H1 (cell line): ENCODE results near the gene IRAK3. TPM values are rescaled to one million over a fixed set of nuclear protein-coding genes. Genes with fewer than 3 reads are reported as not detected.

ENCODE experiments used
- CTCF ChIA-PET: fragments of 300-600 bp; sonication (Branson Sonifier 250); formaldehyde crosslinking; loops from one replicate; lab custom pipeline; 2021; ENCODE audit not compliant: partially characterized antibody; lab: Charles Lee
- POLR2A ChIA-PET: fragments of 300-600 bp; sonication (Branson Sonifier 250); formaldehyde crosslinking; loops from one replicate; lab custom pipeline; 2021; ENCODE audit warnings: inconsistent platforms; ENCODE audit not compliant: partially characterized antibody; lab: Charles Lee
- DNase-seq, 2 experiments: peaks; one replicate each; pipeline versions ENCODE4 v3.0.0 to v3.0.0-alpha.2; 2010 to 2022; ENCODE audit warnings: low spot score in 2 of 2, low read depth in 1 of 2, mixed read lengths in 1 of 2
- FAIRE-seq: peaks from 2 replicates; lab custom pipeline; 2011; peaks lifted over from hg19 to GRCh38; lab: Jason Lieb, UNC
- H2AFZ ChIP-seq: 2 replicates; pipeline ENCODE4 v1.8.1; 2012; ENCODE audit warnings: low read length, inconsistent platforms
- H2AK5ac ChIP-seq: 2 replicates; pipeline ENCODE4 v1.6.1; 2013; ENCODE audit warnings: low read depth, low read length
- H2BK120ac ChIP-seq: replicated peaks from 2 replicates; pipeline ENCODE3; 2013; ENCODE audit warnings: low read depth, low read length, inconsistent platforms
- H2BK12ac ChIP-seq: 2 replicates; pipeline ENCODE4 v1.6.1; 2013; ENCODE audit warnings: low read depth, low read length
- H2BK15ac ChIP-seq: 2 replicates; pipeline ENCODE4 v1.6.1; 2013; ENCODE audit warnings: low read length
- H2BK20ac ChIP-seq: 2 replicates; pipeline ENCODE4 v1.6.1; 2013; ENCODE audit warnings: low read length
- H2BK5ac ChIP-seq: 2 replicates; pipeline ENCODE4 v1.6.1; 2013; ENCODE audit warnings: low read depth, low read length
- H3K14ac ChIP-seq: 2 replicates; pipeline ENCODE4 v1.6.1; 2013; ENCODE audit warnings: inconsistent platforms; ENCODE audit not compliant: insufficient read length
- H3K18ac ChIP-seq: 2 replicates; pipeline ENCODE4 v1.6.1; 2013; ENCODE audit warnings: low read length; ENCODE audit errors: extremely low read depth
- H3K23ac ChIP-seq: 2 replicates; pipeline ENCODE4 v1.6.1; 2013; ENCODE audit warnings: inconsistent platforms; ENCODE audit not compliant: insufficient read length
- H3K23me2 ChIP-seq: 2 replicates; pipeline ENCODE4 v1.6.1; 2013; ENCODE audit warnings: low read depth, low read length
- H3K27ac ChIP-seq: 2 replicates; pipeline ENCODE4 v1.6.1; 2011; ENCODE audit warnings: low read depth, low read length, inconsistent platforms
- H3K27me3 ChIP-seq, 4 experiments: replicated peaks in 1 of 4; 1 replicate in 1 of 4; 2 replicates in 3 of 4; pipeline versions ENCODE4 v1.6.1 to v1.8.1; 2011 to 2013; ENCODE audit warnings: low read length in 3 of 4, mild to moderate bottlenecking in 3 of 4, inconsistent platforms in 2 of 4, mixed read lengths in 2 of 4, moderate library complexity in 1 of 4; ENCODE audit not compliant: control insufficient read depth in 3 of 4, insufficient read depth in 3 of 4; ENCODE audit errors: extremely low read depth in 1 of 4
- H3K36me3 ChIP-seq, 4 experiments: 2 replicates each; pipeline versions ENCODE4 v1.6.1 to v1.8.1; 2011 to 2013; ENCODE audit warnings: mild to moderate bottlenecking in 4 of 4, low read length in 3 of 4, moderate library complexity in 2 of 4, control low read depth in 1 of 4, inconsistent platforms in 1 of 4; ENCODE audit not compliant: insufficient read depth in 4 of 4, control insufficient read depth in 2 of 4
- H3K4ac ChIP-seq: replicated peaks from 2 replicates; pipeline ENCODE3; 2013; ENCODE audit warnings: low read length, low read depth, mixed read lengths, inconsistent platforms; ENCODE audit not compliant: insufficient read length
- H3K4me1 ChIP-seq, 4 experiments: replicated peaks in 1 of 4; 1 replicate in 1 of 4; 2 replicates in 3 of 4; pipeline versions ENCODE4 v1.6.1 to v1.8.1; 2011 to 2013; ENCODE audit warnings: low read length in 3 of 4, inconsistent platforms in 2 of 4, mixed read lengths in 1 of 4; ENCODE audit not compliant: insufficient read depth in 4 of 4, control insufficient read depth in 3 of 4
- H3K4me2 ChIP-seq, 2 experiments: 2 replicates each; pipeline versions ENCODE4 v1.6.1 to v1.8.1; 2011 to 2013; ENCODE audit warnings: low read depth in 2 of 2, low read length in 2 of 2, control low read depth in 1 of 2, inconsistent platforms in 1 of 2, mild to moderate bottlenecking in 1 of 2; ENCODE audit not compliant: insufficient read depth in 1 of 2
- H3K4me3 ChIP-seq, 4 experiments: fragments of 200-600, 300-600 bp in 1 of 4; sonication (generic), shearing (Covaris generic), sonication (Bioruptor Twin) in 1 of 4; 2 replicates each; pipeline versions ENCODE4 v1.5.1 to v1.8.1; 2011 to 2016; ENCODE audit warnings: low read length in 4 of 4, low read depth in 3 of 4, control low read depth in 2 of 4, inconsistent platforms in 2 of 4, mild to moderate bottlenecking in 2 of 4, mixed read lengths in 1 of 4, moderate library complexity in 1 of 4; ENCODE audit not compliant: insufficient read depth in 2 of 4; ENCODE audit errors: extremely low read depth in 1 of 4
- H3K56ac ChIP-seq: replicated peaks from 2 replicates; pipeline ENCODE3; 2013; ENCODE audit warnings: low read depth, mild to moderate bottlenecking, mixed read lengths, low read length, inconsistent platforms; ENCODE audit not compliant: insufficient read length
- H3K79me1 ChIP-seq: 2 replicates; pipeline ENCODE4 v1.6.1; 2013; ENCODE audit warnings: low read depth, low read length, control low read depth
- H3K79me2 ChIP-seq, 2 experiments: 2 replicates each; pipeline versions ENCODE4 v1.6.1 to v1.8.1; 2012 to 2013; ENCODE audit warnings: low read length in 2 of 2, mild to moderate bottlenecking in 2 of 2, inconsistent platforms in 1 of 2; ENCODE audit not compliant: insufficient read depth in 2 of 2, control insufficient read depth in 1 of 2
- H3K9ac ChIP-seq, 4 experiments: replicated peaks in 1 of 4; 1 replicate in 1 of 4; 2 replicates in 3 of 4; pipeline versions ENCODE4 v1.6.1 to v1.8.1; 2011 to 2013; ENCODE audit warnings: low read depth in 3 of 4, low read length in 3 of 4, control low read depth in 2 of 4, mild to moderate bottlenecking in 2 of 4, moderate library complexity in 2 of 4, inconsistent platforms in 1 of 4; ENCODE audit errors: extremely low read depth in 1 of 4
- H3K9me3 ChIP-seq, 2 experiments: 2 replicates each; pipeline versions ENCODE4 v1.6.1 to v1.8.1; 2012 to 2013; ENCODE audit warnings: mild to moderate bottlenecking in 2 of 2, moderate library complexity in 2 of 2, control low read depth in 1 of 2, inconsistent platforms in 1 of 2, low read depth in 1 of 2, low read length in 1 of 2, mixed read lengths in 1 of 2; ENCODE audit not compliant: insufficient read depth in 2 of 2
- H4K20me1 ChIP-seq, 2 experiments: replicated peaks in 1 of 2; 2 replicates each; pipeline versions ENCODE3 to v1.8.1; 2011 to 2013; ENCODE audit warnings: inconsistent platforms in 2 of 2, low read length in 2 of 2, mild to moderate bottlenecking in 1 of 2; ENCODE audit not compliant: insufficient read depth in 2 of 2, control insufficient read depth in 1 of 2
- H4K5ac ChIP-seq: 2 replicates; pipeline ENCODE4 v1.6.1; 2013; ENCODE audit warnings: low read length, low read depth, mixed read lengths, inconsistent platforms; ENCODE audit not compliant: insufficient read length
- H4K8ac ChIP-seq: 2 replicates; pipeline ENCODE4 v1.8.0; 2013; ENCODE audit warnings: mild to moderate bottlenecking, moderate library complexity, low read length, inconsistent platforms; ENCODE audit not compliant: insufficient read depth; ENCODE audit errors: extremely low read depth
- H4K91ac ChIP-seq: replicated peaks from 2 replicates; pipeline ENCODE3; 2013; ENCODE audit warnings: low read length, mixed read lengths, inconsistent platforms; ENCODE audit not compliant: insufficient read length
- CHD2 ChIP-seq: IDR thresholded peaks from 2 replicates; pipeline ENCODE4 v1.6.1; 2012; ENCODE audit warnings: low read length, improper control_type of control experiment
- GABPA ChIP-seq: IDR thresholded peaks from 2 replicates; pipeline ENCODE4 v1.6.1; 2011; ENCODE audit warnings: mild to moderate bottlenecking, low read length, moderate library complexity, borderline replicate concordance; ENCODE audit not compliant: insufficient read depth
- KDM4A ChIP-seq: IDR thresholded peaks from one replicate; pipeline ENCODE4 v1.7.1; 2012; ENCODE audit warnings: low read depth, mild to moderate bottlenecking, moderate library complexity, low read length, inconsistent platforms; ENCODE audit not compliant: severe bottlenecking
- MAFK ChIP-seq: IDR thresholded peaks from 2 replicates; pipeline ENCODE4 v1.6.1; 2012; ENCODE audit warnings: low read depth, mild to moderate bottlenecking, improper control_type of control experiment, low read length
- POLR2AphosphoS5 ChIP-seq: IDR thresholded peaks from 2 replicates; pipeline ENCODE4 v1.6.1; 2011; ENCODE audit warnings: low read depth, low read length
- RAD21 ChIP-seq, 2 experiments: IDR thresholded peaks in 1 of 2; conservative IDR thresholded peaks in 1 of 2; 2 replicates each; pipeline ENCODE4 v1.6.1; 2011; ENCODE audit warnings: low read depth in 2 of 2, low read length in 2 of 2, improper control_type of control experiment in 1 of 2, inconsistent platforms in 1 of 2, mild to moderate bottlenecking in 1 of 2, moderate library complexity in 1 of 2
- RFX5 ChIP-seq: IDR thresholded peaks from 2 replicates; pipeline ENCODE4 v1.6.1; 2011; ENCODE audit warnings: low read depth, low read length, improper control_type of control experiment, borderline replicate concordance
- TEAD4 ChIP-seq: IDR thresholded peaks from 2 replicates; pipeline ENCODE4 v1.6.1; 2012; ENCODE audit warnings: low read depth, low read length, inconsistent platforms, mixed read lengths
- WGBS, 2 experiments: shearing (Covaris generic) in 1 of 2; methylation state at CpG; one replicate each; pipeline versions ENCODE4 v1.1.6 to v1.1.7; 2013 to 2015; ENCODE audit warnings: low lambda C conversion rate in 2 of 2, mixed read lengths in 2 of 2, inconsistent platforms in 1 of 2, low coverage in 1 of 2, missing lambda C conversion rate in 1 of 2; ENCODE audit not compliant: insufficient replicate concordance in 2 of 2, insufficient coverage in 1 of 2, insufficient read length in 1 of 2; ENCODE audit errors: extremely low coverage in 1 of 2, missing lambda C conversion rate in 1 of 2; 5-methylcytosine and 5-hydroxymethylcytosine counted together
- polyA plus RNA-seq, 7 experiments: library from polyadenylated mRNA; depleted of rRNA in 3 of 7; stranded (reverse) in 5 of 7; unstranded in 2 of 7; fragments of >200 nt in 5 of 7; fragments of 200-250 nt in 2 of 7; gene quantifications; 1 replicate in 5 of 7; 2 replicates in 1 of 7; 4 replicates in 1 of 7; pipeline versions ENCODE4 v1.2.1 to v1.2.3, GENCODE V29; 2011 to 2013; ENCODE audit warnings: missing spikeins in 2 of 7, mixed read lengths in 2 of 7
- total RNA-seq: library from RNA; stranded (reverse); fragmentation: NEBNext Ultra II Directional; extraction: Animal tissue kit (Norgen Biotek cat#: 25700); gene quantifications from 2 replicates; pipeline ENCODE4 v1.2.1, GENCODE V29; 2021

The IRAK3 gene
- total and polyA plus RNA-seq, 2 of the 8 experiments (the other 6 are each of a cell fraction or from before 2014, with no cell fraction given) = 0.51 to 2.2 TPM

GRCh38 chr12:66302827-66303169 is 113.8 kb downstream of the IRAK3 start:
- DNase-seq (no peak), FAIRE-seq (no peak)
- Histone ChIP-seq H4K5ac (no peak overlapping the region), H2BK15ac (no peak overlapping the region), H3K79me2 (peaks cover 0 to 3% of the 10 kb centered on the region in 2 experiments; a peak in 1 of 4 replicates), H2BK20ac (no peak overlapping the region), H2BK120ac (no peak overlapping the region), H3K23me2 (peaks cover 1% of the 10 kb centered on the region; the same call in 1 of the 2 replicates), H2BK5ac (peak overlapping the region; percentile 98), H3K4me2 (peak overlapping the region; percentile 69 to 89), H3K9ac (peak overlapping the region; percentile 73 to 95 (median 88)), H3K27me3 (no peaks in the 10 kb centered on the region), H3K23ac (no peak overlapping the region), H3K18ac (no peak overlapping the region), H3K4ac (no peak overlapping the region), H3K14ac (no peak overlapping the region), H3K56ac (no peak overlapping the region), H4K8ac (peak overlapping the region; percentile 99), H3K27ac (peak overlapping the region; percentile 81), H3K4me3 (peak overlapping the region; percentile 80 to 96 (median 94)), H3K4me1 (peaks cover 0 to 9% (median 0%) of the 10 kb centered on the region in 4 experiments; a peak in 3 of 7 replicates), H4K91ac (peak overlapping the region; percentile 99), H2AK5ac (no peak overlapping the region), H3K9me3 (no peaks in the 10 kb centered on the region), H2BK12ac (peak overlapping the region; percentile 99; the same call in 1 of the 2 replicates), H2AFZ (peak overlapping the region; percentile 100), H3K36me3 (peaks cover 0 to 15% (median 2%) of the 10 kb centered on the region in 4 experiments; a peak in 3 of 8 replicates), H3K79me1 (no peaks in the 10 kb centered on the region), H4K20me1 (no peaks in the 10 kb centered on the region)
- POLR2A ChIA-PET = interaction anchor here (0.6 to 1.8 kb wide), 7 partner anchors 9 to 966 kb away, joined by 3 to 5 read pairs (median 4); partner anchors contain the start of gene TMBIM4
- CTCF ChIA-PET = interaction anchor here (0.6 to 1.9 kb wide), 7 partner anchors 24 to 1245 kb away, joined by 3 to 8 read pairs (median 3); no protein-coding TSS in a partner anchor
- 25% methylated on average over 3 of the region's 6 CpGs; no CpG with 5 or more reads in 1 of the 2 experiments for WGBS, 2 experiments
- TF ChIP-seq MAFK (no peak), POLR2AphosphoS5 (no peak), GABPA (no peak), RFX5 (no peak), KDM4A (no peak), TEAD4 (no peak), RAD21 (IDR thresholded peaks at IDR 0.05 in 1 of 2, conservative IDR thresholded peaks at IDR 0.05 in 1 of 2; ENCODE audit: low read depth in 2 of 2, low read length in 2 of 2) (no peak), CHD2 (no peak)
